Upper lobe of left lung (tissue), 6 donors: ENCODE measurements around the gene LRIT2. TPM values are rescaled to one million over a fixed set of nuclear protein-coding genes. Genes with fewer than 3 reads are reported as not detected.

Experiments used
- ATAC-seq, 2 donors: fragments of 200-7000 bp; cut with Tn5 transposase; one replicate each; pipeline ENCODE4 v1.9.1; 2022; ENCODE audit warnings: mild to moderate bottlenecking in 2 of 2, moderate library complexity in 2 of 2; ENCODE audit not compliant: low FRiP score in 2 of 2
- DNase-seq, 2 donors: peaks; one replicate each; pipeline ENCODE4 v3.0.0-alpha.2; 2019 to 2020
- H3K27ac ChIP-seq, 4 donors: fragments of 200-600 bp; sonication (generic); one replicate each; pipeline ENCODE4 v1.5.1; 2016 to 2019
- H3K27me3 ChIP-seq, 4 donors: fragments of 200-600 bp; sonication (generic); one replicate each; pipeline ENCODE4 v1.5.1; 2017 to 2019
- H3K36me3 ChIP-seq, 4 donors: fragments of 200-600 bp; sonication (generic); one replicate each; pipeline ENCODE4 v1.5.1; 2016 to 2019
- H3K4me1 ChIP-seq, 4 donors: fragments of 200-600 bp; sonication (generic); one replicate each; pipeline ENCODE4 v1.5.1; 2018 to 2019
- H3K4me3 ChIP-seq, 4 donors: fragments of 200-600 bp; sonication (generic); one replicate each; pipeline ENCODE4 v1.5.1; 2017 to 2019; ENCODE audit warnings: mild to moderate bottlenecking in 2 of 4, moderate library complexity in 1 of 4
- H3K9me3 ChIP-seq, 4 donors: fragments of 200-600 bp; sonication (generic); one replicate each; pipeline ENCODE4 v1.5.1; 2018 to 2019
- CTCF ChIP-seq, 6 experiments: fragments of 450-650 bp in 4 of 6; fragments of 200-600 bp in 2 of 6; sonication (generic) in 2 of 6; IDR thresholded peaks; one replicate each; pipeline ENCODE4 v1.5.1; 2016 to 2019; ENCODE audit warnings: antibody characterized with exemption in 6 of 6
- EP300 ChIP-seq, 4 donors: sonication (generic); formaldehyde crosslinking; IDR thresholded peaks; one replicate each; pipeline ENCODE4 v1.5.1; 2017; ENCODE audit warnings: antibody characterized with exemption in 4 of 4, control low read depth in 2 of 4
- POLR2A ChIP-seq, 4 donors: fragments of 450-650 bp; IDR thresholded peaks; one replicate each; pipeline ENCODE4 v1.5.1; 2016 to 2017; ENCODE audit warnings: antibody characterized with exemption in 4 of 4, mild to moderate bottlenecking in 2 of 4
- POLR2AphosphoS5 ChIP-seq, 2 donors: sonication (generic); formaldehyde crosslinking; IDR thresholded peaks; one replicate each; pipeline ENCODE4 v1.5.1; 2017; ENCODE audit warnings: antibody characterized with exemption in 2 of 2
- WGBS, 2 donors: methylation state at CpG; one replicate each; pipeline ENCODE4 v1.1.5; 2017 to 2018; 5-methylcytosine and 5-hydroxymethylcytosine counted together
- total RNA-seq, 6 donors: library from RNA; depleted of rRNA in 4 of 6; stranded (reverse); fragments of >200 nt in 4 of 6; gene quantifications; one replicate each; pipeline versions ENCODE4 v1.1.0 to v1.2.1, GENCODE V29; 2016 to 2021
- donor health status: DM: no; HTN: no; CAD: no; lungs with moderate emphysema.
- donor health status: DM: no; HTN: yes; CAD: no; lungs with severe emphysema.

The LRIT2 gene
- total RNA-seq, 6 donors from 2014 or later = not detected

- no peak for DNase-seq
- no peak for TF ChIP-seq EP300 (IDR thresholded peaks at IDR 0.05)
- no peak for TF ChIP-seq CTCF (IDR thresholded peaks at IDR 0.05)
- no peak for TF ChIP-seq POLR2A (IDR thresholded peaks at IDR 0.05)
- TF ChIP-seq POLR2AphosphoS5 (IDR thresholded peaks at IDR 0.05) = no peak
- Histone ChIP-seq H3K9me3 (no peaks in the 10 kb centered on the region), H3K4me3 (no peak overlapping the region), H3K36me3 (no peaks in the 10 kb centered on the region), H3K27me3 (no peaks in the 10 kb centered on the region), H3K27ac (no peak overlapping the region), H3K4me1 (peaks cover 0 to 7% (median 1%) of the 10 kb centered on the region in 4 donors)
- 74 to 81% methylated on average over 12 to 13 of the region's 13 CpGs for whole genome bisulfite sequencing, 2 donors
- no peak for ATAC-seq
Observed at GRCh38 chr10:84262190-84262956, 37.0 kb upstream of the LRIT2 start.

- DNase-seq = no peak
- Histone ChIP-seq H3K36me3 (no peaks in the 10 kb centered on the region), H3K9me3 (no peaks in the 10 kb centered on the region), H3K27me3 (no peaks in the 10 kb centered on the region), H3K4me3 (no peak overlapping the region), H3K4me1 (peaks cover 0 to 7% (median 1%) of the 10 kb centered on the region in 4 donors), H3K27ac (no peak overlapping the region)
- TF ChIP-seq CTCF (IDR thresholded peaks at IDR 0.05) = no peak
- TF ChIP-seq EP300 (IDR thresholded peaks at IDR 0.05) = no peak
- TF ChIP-seq POLR2A (IDR thresholded peaks at IDR 0.05) = no peak
- TF ChIP-seq POLR2AphosphoS5 (IDR thresholded peaks at IDR 0.05) = no peak
- 84 to 85% methylated on average over 6 to 7 of the region's 7 CpGs for WGBS, 2 donors
- no peak for ATAC-seq
Observed at GRCh38 chr10:84261236-84261915, 36.0 kb upstream of the LRIT2 start.

- ATAC-seq = peak in 1 of 2 donors; percentile 28
- WGBS, 2 donors = 86 to 87% methylated on average over 6 to 7 of the region's 7 CpGs
- Histone ChIP-seq H3K9me3 (no peaks in the 10 kb centered on the region), H3K27me3 (no peaks in the 10 kb centered on the region), H3K27ac (no peak overlapping the region), H3K36me3 (no peaks in the 10 kb centered on the region), H3K4me3 (no peak overlapping the region), H3K4me1 (peaks cover 0 to 3% (median 0%) of the 10 kb centered on the region in 4 donors)
- DNase-seq = no peak
- TF ChIP-seq POLR2A (IDR thresholded peaks at IDR 0.05) = no peak
- no peak for TF ChIP-seq CTCF (IDR thresholded peaks at IDR 0.05)
- TF ChIP-seq POLR2AphosphoS5 (IDR thresholded peaks at IDR 0.05) = no peak
- TF ChIP-seq EP300 (IDR thresholded peaks at IDR 0.05) = no peak
Observed at GRCh38 chr10:84258034-84258695, 32.8 kb upstream of the LRIT2 start.

GRCh38 chr10:84257343-84258020 lies 32.1 kb upstream of the LRIT2 start:
- no peak for TF ChIP-seq CTCF (IDR thresholded peaks at IDR 0.05)
- no peak for TF ChIP-seq EP300 (IDR thresholded peaks at IDR 0.05)
- no peak for TF ChIP-seq POLR2A (IDR thresholded peaks at IDR 0.05)
- no peak for TF ChIP-seq POLR2AphosphoS5 (IDR thresholded peaks at IDR 0.05)
- no peaks in the 10 kb centered on the region for H3K9me3 ChIP-seq

More at GRCh38 chr10:84257343-84258020, 32.1 kb upstream of the LRIT2 start:
- H3K27ac ChIP-seq = no peak overlapping the region
- H3K27me3 ChIP-seq = no peaks in the 10 kb centered on the region
- no peak overlapping the region for H3K4me3 ChIP-seq
- H3K36me3 ChIP-seq = no peaks in the 10 kb centered on the region
- DNase-seq (no peak), ATAC-seq (no peak)
- 78 to 86% methylated on average over 12 to 15 of the region's 15 CpGs for WGBS, 2 donors
- H3K4me1 ChIP-seq = peaks cover 0 to 3% (median 0%) of the 10 kb centered on the region in 4 donors
